K562 (cell line): ENCODE measurements around the gene KRTAP2-2. TPM values are rescaled to one million over a fixed set of nuclear protein-coding genes. Genes with fewer than 3 reads are reported as not detected.

Source experiments
- ATAC-seq: fragments of 200-7000 bp; cut with Tn5 transposase; 3 replicates; pipeline ENCODE4 v1.9.1; 2020; ENCODE audit warnings: moderate library complexity
- BruUV-seq: library from RNA; stranded (reverse); fragments of 400-500 nt; replicated peaks from 2 replicates; lab custom pipeline; 2021; lab: Mats Ljungman, UMichigan
- CTCF ChIA-PET: fragments of 300-600 bp; formaldehyde crosslinking; extraction: SDS; loops from one replicate; lab custom pipeline; 2021; ENCODE audit warnings: low intra/inter-chr PET ratio; lab: Yijun Ruan, JAX
- POLR2A ChIA-PET: fragments of 300-600, 350-650 bp; sonication (Branson Sonifier 250); formaldehyde crosslinking; extraction: SDS; loops from one replicate; lab custom pipeline; 2021; ENCODE audit warnings: antibody characterized with exemption, inconsistent platforms; lab: Yijun Ruan, JAX
- DNase-seq, 4 experiments: peaks; one replicate each; pipeline versions ENCODE4 v3.0.0 to v3.0.0-alpha.2; 2011 to 2018; ENCODE audit warnings: low spot score in 3 of 4, mixed read lengths in 3 of 4; ENCODE audit errors: extremely low read depth in 1 of 4
- FAIRE-seq: peaks from 2 replicates; lab custom pipeline; 2011; peaks lifted over from hg19 to GRCh38; lab: Jason Lieb, UNC
- H2AFZ ChIP-seq: 2 replicates; pipeline ENCODE4 v1.6.0; 2011; ENCODE audit warnings: low read depth, low read length, control low read depth, inconsistent platforms
- H3K27ac ChIP-seq: fragments of 200-600 bp; 3 replicates; pipeline ENCODE4 v1.8.0; 2011; ENCODE audit warnings: low read depth, mild to moderate bottlenecking, control low read depth, inconsistent platforms, low read length, moderate library complexity, mixed read lengths; ENCODE audit errors: extremely low read depth
- H3K27me3 ChIP-seq, 2 experiments: fragments of 300-600 bp in 1 of 2; 2 replicates in 1 of 2; 3 replicates in 1 of 2; pipeline versions ENCODE4 v1.6.0 to v1.8.0; 2011; ENCODE audit warnings: inconsistent platforms in 2 of 2, low read length in 2 of 2, mild to moderate bottlenecking in 1 of 2, mixed read lengths in 1 of 2, moderate library complexity in 1 of 2; ENCODE audit not compliant: control insufficient read depth in 2 of 2, insufficient read depth in 2 of 2
- H3K36me3 ChIP-seq: fragments of 300-600 bp; 3 replicates; pipeline ENCODE4 v1.8.0; 2011; ENCODE audit warnings: mild to moderate bottlenecking, low read length, inconsistent platforms; ENCODE audit not compliant: control insufficient read depth, insufficient read depth
- H3K4me1 ChIP-seq, 2 experiments: fragments of 200-600 bp in 1 of 2; replicated peaks in 1 of 2; 2 replicates in 1 of 2; 3 replicates in 1 of 2; pipeline versions ENCODE4 v1.5.1 to v1.8.0; 2011; ENCODE audit warnings: inconsistent platforms in 2 of 2, low read length in 2 of 2, mild to moderate bottlenecking in 1 of 2, mixed read lengths in 1 of 2, moderate library complexity in 1 of 2; ENCODE audit not compliant: control insufficient read depth in 2 of 2, insufficient read depth in 2 of 2
- H3K4me2 ChIP-seq: 2 replicates; pipeline ENCODE4 v1.6.1; 2011; ENCODE audit warnings: low read length, control low read depth, inconsistent platforms, mixed read lengths; ENCODE audit not compliant: insufficient read depth
- H3K4me3 ChIP-seq: fragments of 200-600 bp; sonication (generic), shearing (Covaris generic); 2 replicates; pipeline ENCODE4 v1.5.1; 2016; ENCODE audit warnings: control low read depth, inconsistent platforms
- H3K79me2 ChIP-seq: fragments of 200-600 bp; 3 replicates; pipeline ENCODE4 v1.8.0; 2011; ENCODE audit warnings: low read length, inconsistent platforms; ENCODE audit not compliant: control insufficient read depth, insufficient read depth
- H3K9ac ChIP-seq, 2 experiments: 2 replicates each; pipeline versions ENCODE4 v1.6.0 to v1.6.1; 2011; ENCODE audit warnings: low read depth in 2 of 2, low read length in 2 of 2, control low read depth in 1 of 2, inconsistent platforms in 1 of 2, mild to moderate bottlenecking in 1 of 2, mixed read lengths in 1 of 2; ENCODE audit not compliant: insufficient read depth in 1 of 2
- H3K9me1 ChIP-seq: one replicate; pipeline ENCODE4 v1.6.0; 2011; ENCODE audit warnings: inconsistent platforms, mild to moderate bottlenecking, low read length, moderate library complexity; ENCODE audit not compliant: control insufficient read depth, insufficient read depth
- H3K9me3 ChIP-seq: replicated peaks from 2 replicates; pipeline ENCODE4 v1.5.1; 2011; ENCODE audit warnings: low read depth, low read length, inconsistent platforms; ENCODE audit not compliant: control insufficient read depth, insufficient read depth
- H4K20me1 ChIP-seq: replicated peaks from 2 replicates; pipeline ENCODE4 v1.6.1; 2011; ENCODE audit warnings: low read length, inconsistent platforms, mixed read lengths; ENCODE audit not compliant: control insufficient read depth, insufficient read depth
- BCOR ChIP-seq: fragments of 450-650 bp; IDR thresholded peaks from 2 replicates; pipeline ENCODE4 v1.6.1; 2016
- MGA ChIP-seq: fragments of 450-650 bp; IDR thresholded peaks from 2 replicates; pipeline ENCODE4 v1.6.1; 2016; ENCODE audit warnings: mild to moderate bottlenecking, moderate library complexity
- NRF1 ChIP-seq, 2 experiments: fragments of 450-650 bp; IDR thresholded peaks in 1 of 2; conservative IDR thresholded peaks in 1 of 2; 2 replicates each; pipeline ENCODE4 v1.6.1; 2014; ENCODE audit warnings: mild to moderate bottlenecking in 2 of 2
- PTBP1 ChIP-seq: fragments of 200-400 bp; formaldehyde crosslinking; IDR thresholded peaks from 2 replicates; pipeline ENCODE4 v1.6.1; 2017; ENCODE audit warnings: low read depth, low read length
- RAD21 ChIP-seq, 2 experiments: fragments of 250-450 bp in 1 of 2; fragments of 450-650 bp in 1 of 2; sonication (Bioruptor Pico) in 1 of 2; formaldehyde crosslinking in 1 of 2; IDR thresholded peaks in 1 of 2; conservative IDR thresholded peaks in 1 of 2; 2 replicates each; pipeline versions ENCODE4 v1.4.0 to v1.8.0; 2020 to 2022; ENCODE audit warnings: mild to moderate bottlenecking in 2 of 2, moderate library complexity in 1 of 2
- ZEB2 ChIP-seq: fragments of 450-650 bp; IDR thresholded peaks from 2 replicates; pipeline ENCODE4 v1.6.1; 2016
- ZNF551 ChIP-seq: fragments of 250-450 bp; sonication (Bioruptor Pico); IDR thresholded peaks from 2 replicates; pipeline ENCODE4 v1.5.0; 2021; ENCODE audit warnings: mild to moderate bottlenecking, moderate library complexity
- ZNF740 ChIP-seq, 3 experiments: fragments of 200-800 bp in 1 of 3; sonication (Bioruptor generic) in 1 of 3; sonication (generic) in 1 of 3; formaldehyde crosslinking in 1 of 3; IDR thresholded peaks; 2 replicates each; pipeline versions ENCODE4 v1.6.1 to v1.8.0; 2016 to 2022; ENCODE audit warnings: mild to moderate bottlenecking in 2 of 3, missing compliant biosample characterization in 2 of 3, missing genetic modification characterization in 2 of 3, missing genetic modification reagents in 1 of 3
- in situ Hi-C: fragments of 300-500 bp; cut with MboI; formaldehyde crosslinking; loops from 4 replicates; pipeline ENCODE4 v1.15.0; 2018; ENCODE audit warnings: inconsistent platforms, mixed read lengths
- intact Hi-C: fragments of 100-400 bp; cut with micrococcal nuclease; formaldehyde crosslinking; loops from 2 replicates; pipeline ENCODE4 v1.14.2; 2022
- polyA plus RNA-seq, 8 experiments: library from polyadenylated mRNA; depleted of rRNA in 4 of 8; stranded (reverse) in 5 of 8; unstranded in 3 of 8; fragments of >200 nt; fragmentation: Nextera tagmentation in 2 of 8; fragmentation: Illumina TruSeq in 1 of 8; extraction: Ambion mirVana in 2 of 8; extraction: Trizol in 1 of 8; gene quantifications; 2 replicates each; pipeline versions ENCODE4 v1.2.1 to v1.2.3, GENCODE V29; 2011 to 2014; ENCODE audit warnings: inconsistent platforms in 1 of 8, missing spikeins in 1 of 8
- total RNA-seq, 7 experiments: library from RNA; depleted of rRNA in 6 of 7; stranded (reverse); fragments of >200 nt in 6 of 7; fragmentation: Illumina TruSeq in 2 of 7; extraction: Trizol in 2 of 7; gene quantifications; 2 replicates each; pipeline versions ENCODE4 v1.2.1 to v1.2.3, GENCODE V29; 2011 to 2021; ENCODE audit warnings: low replicate concordance in 1 of 7

KRTAP2-2 gene
- total and polyA plus RNA-seq, 9 of the 15 experiments (the other 6 are each of a cell fraction or from before 2014, with no cell fraction given), result not detected

- TF ChIP-seq ZNF740 (CRISPR knock-in tag; IDR thresholded peaks at IDR 0.05) (no peak), ZNF740 (tag; IDR thresholded peaks at IDR 0.05) (no peak)
Measured at GRCh38 chr17:41054025-41054424, 1.0 kb downstream of the KRTAP2-2 start (continued).

- CTCF ChIA-PET, result no interaction called here
- in situ Hi-C loops, result no loop called here
- no peaks in the 10 kb centered on the region for H3K79me2 ChIP-seq
- TF ChIP-seq RAD21 (CRISPR knock-in tag; conservative IDR thresholded peaks at IDR 0.05 in 1 of 2, IDR thresholded peaks at IDR 0.05 in 1 of 2) (no peak), NRF1 (conservative IDR thresholded peaks at IDR 0.05 in 1 of 2, IDR thresholded peaks at IDR 0.05 in 1 of 2) (no peak), ZEB2 (no peak), MGA (no peak), BCOR (no peak), ZNF551 (CRISPR knock-in tag) (no peak), PTBP1 (no peak)
Measured at GRCh38 chr17:41052566-41052965, 2.5 kb downstream of the KRTAP2-2 start.

More at GRCh38 chr17:41052566-41052965, 2.5 kb downstream of the KRTAP2-2 start:
- no peaks in the 10 kb centered on the region for H4K20me1 ChIP-seq
- FAIRE-seq (no peak), ATAC-seq (no peak), DNase-seq (no peak)
- no TSS peak for BruUV-seq
- no peak overlapping the region for H3K4me2 ChIP-seq
- intact Hi-C loops, result no loop called here
- no peaks in the 10 kb centered on the region for H3K9me1 ChIP-seq
- H3K9ac ChIP-seq, result no peak overlapping the region
- no peaks in the 10 kb centered on the region for H3K4me1 ChIP-seq
- no peaks in the 10 kb centered on the region for H3K36me3 ChIP-seq
- H3K9me3 ChIP-seq, result no peaks in the 10 kb centered on the region
- H2AFZ ChIP-seq, result no peak overlapping the region
- peaks cover 7% of the 10 kb centered on the region in 2 experiments; a peak in 4 of 5 replicates for H3K27me3 ChIP-seq
- H3K4me3 ChIP-seq, result no peak overlapping the region
- H3K27ac ChIP-seq, result no peak overlapping the region
- POLR2A ChIA-PET, result no interaction called here
